Heart left ventricle (tissue), 13 donors: ENCODE measurements around the gene TMEM106A.

ENCODE experiments used
- CTCF ChIP-seq, 12 donors: fragments of 200-600 bp; sonication (generic) in 4 of 12; IDR thresholded peaks; one replicate each; pipeline versions ENCODE4 v1.5.0 to v1.8.0; 2018 to 2022; ENCODE audit warnings: antibody characterized with exemption in 12 of 12, mild to moderate bottlenecking in 5 of 12
- POLR2A ChIP-seq, 2 donors: fragments of 450-650 bp; IDR thresholded peaks; one replicate each; pipeline ENCODE4 v1.6.1; 2017; ENCODE audit warnings: antibody characterized with exemption in 2 of 2, mild to moderate bottlenecking in 2 of 2, moderate library complexity in 2 of 2
- donor health status: ischemic (EF 13 %, LVEDD 7.1; RV severe dilation, severe dysfunction).
- donor health status: DM: no; HTN: yes; CAD: no.
- donor health status: DM: no; HTN: no; CAD: no.
- donor health status: ischemic (EF 25% LVEDD 6.9; RV normal size, moderate dysfunction).
- donor health status: ischemic (EF 25% LVEDD 5.7; RV mildly dilated, moderate dysfunction).
- donor health status: ischemic (EF 35%, LVEDD 5.7; RV mildly dilated, moderate dysfunction).
- donor health status: nonischemic (EF 11% LVEDD 7.7; RV severe dilation, severe dysfunction).
- donor health status: DM: yes; HTN: yes; CAD: no.
- donor health status: PGD.
- donor health status: ischemic (EF 29% LVEDD 5.4; RV normal size, mild dysfunction).
- donor health status: nonischemic (EF 23%, LVEDD 6.1; RV moderate dilation, normal function).

- TF ChIP-seq CTCF (IDR thresholded peaks at IDR 0.05): no peak
- no peak for TF ChIP-seq POLR2A (IDR thresholded peaks at IDR 0.05)
Observed at GRCh38 chr17:43176119-43176570, 35.5 kb upstream of the TMEM106A start.
